Endothelial cell of umbilical vein (primary cell): ENCODE measurements around the gene P2RY2. TPM values are rescaled to one million over a fixed set of nuclear protein-coding genes. Genes with fewer than 3 reads are reported as not detected.

Experiments
- BruUV-seq: library from RNA; stranded (reverse); fragments of 400-500 nt; replicated peaks from 2 replicates; lab custom pipeline; 2021; lab: Mats Ljungman, UMichigan
- CTCF ChIA-PET: fragments of 300-600, 350-600 bp; sonication (Branson Sonifier 250); formaldehyde crosslinking; loops from one replicate; lab custom pipeline; 2021; ENCODE audit warnings: antibody characterized with exemption, inconsistent platforms; lab: Charles Lee
- POLR2A ChIA-PET: fragments of 300-600, 350-600 bp; sonication (Branson Sonifier 250); formaldehyde crosslinking; loops from one replicate; lab custom pipeline; 2021; ENCODE audit warnings: antibody characterized with exemption, inconsistent platforms; lab: Charles Lee
- DNase-seq: peaks from one replicate; pipeline ENCODE4 v3.0.0-alpha.2; 2011; ENCODE audit warnings: low read depth, low spot score
- FAIRE-seq: peaks from 2 replicates; lab custom pipeline; 2011; peaks lifted over from hg19 to GRCh38; lab: Jason Lieb, UNC
- H2AFZ ChIP-seq: 2 replicates; pipeline ENCODE4 v1.6.0; 2012; ENCODE audit warnings: low read depth, low read length, control low read depth, inconsistent platforms
- H3K27ac ChIP-seq: 2 replicates; pipeline ENCODE4 v1.5.1; 2011; ENCODE audit warnings: low read depth, mild to moderate bottlenecking, control low read depth, low read length, moderate library complexity; ENCODE audit not compliant: insufficient read depth
- H3K27me3 ChIP-seq, 2 experiments: 2 replicates each; pipeline versions ENCODE4 v1.6.0 to v1.6.1; 2011; ENCODE audit warnings: low read length in 2 of 2, mixed read lengths in 1 of 2; ENCODE audit not compliant: control insufficient read depth in 2 of 2, insufficient read depth in 2 of 2
- H3K36me3 ChIP-seq, 2 experiments: 2 replicates in 1 of 2; 3 replicates in 1 of 2; pipeline ENCODE4 v1.5.1; 2011; ENCODE audit warnings: low read length in 2 of 2, mild to moderate bottlenecking in 1 of 2, moderate library complexity in 1 of 2; ENCODE audit not compliant: control insufficient read depth in 2 of 2, insufficient read depth in 2 of 2; ENCODE audit errors: extremely low read depth in 1 of 2
- H3K4me1 ChIP-seq: 3 replicates; pipeline ENCODE4 v1.5.1; 2011; ENCODE audit warnings: mild to moderate bottlenecking, low read length; ENCODE audit not compliant: control insufficient read depth, insufficient read depth; ENCODE audit errors: extremely low read depth
- H3K4me2 ChIP-seq: 2 replicates; pipeline ENCODE4 v1.6.1; 2011; ENCODE audit warnings: low read length, control low read depth, mixed read lengths; ENCODE audit not compliant: insufficient read depth
- H3K4me3 ChIP-seq, 3 experiments: fragments of 200-600 bp in 1 of 3; sonication (generic), shearing (Covaris generic) in 1 of 3; replicated peaks in 1 of 3; 2 replicates each; pipeline ENCODE4 v1.5.1; 2011 to 2016; ENCODE audit warnings: control low read depth in 3 of 3, low read length in 3 of 3, mild to moderate bottlenecking in 2 of 3, inconsistent platforms in 1 of 3, low read depth in 1 of 3, moderate library complexity in 1 of 3; ENCODE audit not compliant: insufficient read depth in 1 of 3
- H3K79me2 ChIP-seq: 2 replicates; pipeline ENCODE4 v1.6.0; 2012; ENCODE audit warnings: low read length, inconsistent platforms; ENCODE audit not compliant: control insufficient read depth, insufficient read depth
- H3K9ac ChIP-seq: replicated peaks from 2 replicates; pipeline ENCODE3; 2011; ENCODE audit warnings: low read length, control low read depth; ENCODE audit not compliant: insufficient read depth; ENCODE audit errors: extremely low read depth
- H3K9me1 ChIP-seq: replicated peaks from 3 replicates; pipeline ENCODE4 v1.6.0; 2011; ENCODE audit warnings: mild to moderate bottlenecking, low read length; ENCODE audit not compliant: control insufficient read depth, insufficient read depth; ENCODE audit errors: extremely low read depth
- H3K9me3 ChIP-seq: replicated peaks from 2 replicates; pipeline ENCODE4 v1.5.1; 2012; ENCODE audit warnings: low read length, inconsistent platforms; ENCODE audit not compliant: control insufficient read depth, insufficient read depth
- H4K20me1 ChIP-seq: replicated peaks from 2 replicates; pipeline ENCODE3; 2011; ENCODE audit warnings: mild to moderate bottlenecking, low read length; ENCODE audit not compliant: control insufficient read depth, insufficient read depth; ENCODE audit errors: extremely low read depth
- CTCF ChIP-seq, 2 donors: IDR thresholded peaks; 1 replicate in 1 of 2; 2 replicates in 1 of 2; pipeline ENCODE4 v1.5.1; 2011; ENCODE audit warnings: low read length in 2 of 2, mild to moderate bottlenecking in 2 of 2, moderate library complexity in 2 of 2, control low read depth in 1 of 2, inconsistent platforms in 1 of 2, low read depth in 1 of 2; ENCODE audit not compliant: insufficient read depth in 1 of 2; ENCODE audit errors: extremely low read depth in 1 of 2
- EZH2 ChIP-seq: IDR thresholded peaks from 2 replicates; pipeline ENCODE4 v1.6.1; 2012; ENCODE audit warnings: borderline replicate concordance, low read depth, mild to moderate bottlenecking, moderate library complexity, low read length, inconsistent platforms; ENCODE audit not compliant: severe bottlenecking
- FOS ChIP-seq: IDR thresholded peaks from 2 replicates; pipeline ENCODE4 v1.6.1; 2011; ENCODE audit warnings: mild to moderate bottlenecking, low read length, moderate library complexity, borderline replicate concordance; ENCODE audit not compliant: insufficient read depth
- GATA2 ChIP-seq: IDR thresholded peaks from 2 replicates; pipeline ENCODE4 v1.7.0; 2011; ENCODE audit warnings: low read depth, mild to moderate bottlenecking, moderate library complexity, mixed read lengths, low read length; ENCODE audit not compliant: insufficient read length, insufficient read depth
- JUN ChIP-seq: IDR thresholded peaks from 2 replicates; pipeline ENCODE4 v1.6.1; 2011; ENCODE audit warnings: borderline replicate concordance, low read depth; ENCODE audit not compliant: insufficient read length, insufficient read depth
- MAX ChIP-seq: IDR thresholded peaks from 2 replicates; pipeline ENCODE4 v1.6.1; 2011; ENCODE audit not compliant: insufficient read depth, insufficient read length
- MYC ChIP-seq: IDR thresholded peaks from one replicate; pipeline ENCODE4 v1.6.1; 2011; ENCODE audit warnings: mild to moderate bottlenecking, low read depth, low read length
- POLR2A ChIP-seq: IDR thresholded peaks from 2 replicates; pipeline ENCODE4 v1.6.1; 2012; ENCODE audit warnings: low read depth, mild to moderate bottlenecking, control low read depth, low read length
- POLR2AphosphoS5 ChIP-seq: IDR thresholded peaks from 2 replicates; pipeline ENCODE4 v1.6.1; 2012; ENCODE audit warnings: low read depth, mild to moderate bottlenecking, control low read depth, low read length, moderate library complexity; ENCODE audit not compliant: insufficient read depth
- dilution Hi-C: fragments of 300-500 bp; cut with MboI; formaldehyde crosslinking; loops from one replicate; pipeline ENCODE4 v1.15.0; 2019; ENCODE audit warnings: low sequenced_read_pairs; ENCODE audit not compliant: extremely low pct_ligation_motif_present
- intact Hi-C: fragments of 100-400 bp; cut with micrococcal nuclease; formaldehyde crosslinking; loops from one replicate; pipeline ENCODE4 v1.10.0; 2022
- polyA plus RNA-seq, 4 experiments: library from polyadenylated mRNA; depleted of rRNA in 3 of 4; stranded (reverse) in 3 of 4; unstranded in 1 of 4; fragments of >200 nt; gene quantifications; 2 replicates each; pipeline versions ENCODE4 v1.2.1 to v1.2.3, GENCODE V29; 2011 to 2012; ENCODE audit warnings: missing spikeins in 1 of 4
- total RNA-seq: library from RNA; stranded (reverse); gene quantifications from 2 replicates; pipeline ENCODE4 v1.2.3, GENCODE V29; 2021

The P2RY2 gene
- total and polyA plus RNA-seq, 2 donors (not counting 3 experiments of a cell fraction or from before 2014, with no cell fraction given), result 4.8 to 5.6 TPM

- no TSS peak for BruUV-seq
- intact Hi-C loops, result no loop called here
- no peaks in the 10 kb centered on the region for H3K36me3 ChIP-seq
- no peak overlapping the region for H3K27ac ChIP-seq
- peaks cover 28% of the 10 kb centered on the region for H3K4me1 ChIP-seq
- no peak overlapping the region for H3K9ac ChIP-seq
- no peaks in the 10 kb centered on the region for H3K9me3 ChIP-seq
- DNase-seq (no peak), FAIRE-seq (no peak)
- TF ChIP-seq POLR2A, result no peak
- TF ChIP-seq GATA2, result no peak
- no peak for TF ChIP-seq MYC
- CTCF ChIA-PET, result no interaction called here
- POLR2A ChIA-PET, result no interaction called here
- H3K9me1 ChIP-seq, result no peaks in the 10 kb centered on the region
- no peaks in the 10 kb centered on the region for H3K27me3 ChIP-seq
- H3K4me2 ChIP-seq, result no peak overlapping the region
- H3K4me3 ChIP-seq, result no peak overlapping the region
- dilution Hi-C loops, result no loop called here
- peak overlapping the region; percentile 18 for H2AFZ ChIP-seq
- no peaks in the 10 kb centered on the region for H4K20me1 ChIP-seq
- no peaks in the 10 kb centered on the region for H3K79me2 ChIP-seq
These were observed 44.2 kb upstream of the P2RY2 start for GRCh38 chr11:73173755-73174494.

- dilution Hi-C loops, result no loop called here
- H3K9me3 ChIP-seq, result no peaks in the 10 kb centered on the region
- no peak for DNase-seq
- no peaks in the 10 kb centered on the region for H4K20me1 ChIP-seq
- no peak overlapping the region for H3K27ac ChIP-seq
- no peaks in the 10 kb centered on the region for H3K36me3 ChIP-seq
- H2AFZ ChIP-seq, result peak overlapping the region; percentile 18
- H3K4me3 ChIP-seq, result no peak overlapping the region
- POLR2A ChIA-PET, result no interaction called here
- no peaks in the 10 kb centered on the region for H3K27me3 ChIP-seq
- H3K9ac ChIP-seq, result no peak overlapping the region
- H3K4me1 ChIP-seq, result peaks cover 28% of the 10 kb centered on the region
- CTCF ChIA-PET, result no interaction called here
- no TSS peak for BruUV-seq
- no peak overlapping the region for H3K4me2 ChIP-seq
- H3K9me1 ChIP-seq, result no peaks in the 10 kb centered on the region
- no peaks in the 10 kb centered on the region for H3K79me2 ChIP-seq
- no peak for FAIRE-seq
- TF ChIP-seq MAX (no peak), GATA2 (no peak), POLR2A (no peak), FOS (no peak), CTCF (IDR thresholded peaks at IDR 0.05; ENCODE audit: extremely low read depth in 1 of 2, insufficient read depth in 1 of 2, low read depth in 1 of 2, low read length in 2 of 2) (no peak), POLR2AphosphoS5 (no peak), JUN (no peak), EZH2 (no peak), MYC (no peak)
- intact Hi-C loops, result no loop called here
These were observed 43.6 kb upstream of the P2RY2 start for GRCh38 chr11:73174495-73174791.
